HL-60 (cell line): ENCODE measurements around the gene ANKRD39.

Source experiments
- DNase-seq, 2 experiments: peaks; one replicate each; pipeline ENCODE4 v3.0.0-alpha.2; 2010 to 2020; ENCODE audit warnings: low read depth in 1 of 2, low spot score in 1 of 2
- H3K27ac ChIP-seq: fragments of 250-450 bp; sonication (Bioruptor Pico); replicated peaks from 2 replicates; pipeline ENCODE4 v1.5.1; 2020; ENCODE audit warnings: mild to moderate bottlenecking, moderate library complexity
- H3K27me3 ChIP-seq: fragments of 250-450 bp; sonication (Bioruptor Pico); 2 replicates; pipeline ENCODE4 v1.5.1; 2021; ENCODE audit warnings: mild to moderate bottlenecking, moderate library complexity; ENCODE audit not compliant: insufficient read depth, poor library complexity, severe bottlenecking
- H3K4me3 ChIP-seq: replicated peaks from 2 replicates; pipeline ENCODE4 v1.5.1; 2011; ENCODE audit warnings: mild to moderate bottlenecking, control low read depth, low read length; ENCODE audit not compliant: insufficient read depth
- CTCF ChIP-seq: IDR thresholded peaks from one replicate; pipeline ENCODE4 v1.5.1; 2011; ENCODE audit warnings: low read length, control low read depth, inconsistent platforms; ENCODE audit not compliant: insufficient read depth
- GABPA ChIP-seq: IDR thresholded peaks from 2 replicates; pipeline ENCODE4 v1.6.1; 2012; ENCODE audit warnings: low read depth
- POLR2AphosphoS5 ChIP-seq: IDR thresholded peaks from 2 replicates; pipeline ENCODE4 v1.6.1; 2012; ENCODE audit warnings: low read depth
- REST ChIP-seq: IDR thresholded peaks from 2 replicates; pipeline ENCODE4 v1.6.1; 2012; ENCODE audit warnings: low read depth; ENCODE audit not compliant: insufficient replicate concordance
- SPI1 ChIP-seq: IDR thresholded peaks from 2 replicates; pipeline ENCODE4 v1.6.1; 2012; ENCODE audit warnings: low read depth, mild to moderate bottlenecking, borderline replicate concordance

ANKRD39 gene

GRCh38 chr2:96826546-96827278 is 31.1 kb downstream of the ANKRD39 start:
- DNase-seq, result no peak

GRCh38 chr2:96825057-96825456 is 32.8 kb downstream of the ANKRD39 start:
- TF ChIP-seq GABPA (no peak), POLR2AphosphoS5 (no peak)
- H3K4me3 ChIP-seq, result no peak overlapping the region
- no peak for DNase-seq

More at GRCh38 chr2:96826546-96827278, 31.1 kb downstream of the ANKRD39 start:
- Histone ChIP-seq H3K4me3 (no peak overlapping the region), H3K27me3 (no peaks in the 10 kb centered on the region), H3K27ac (no peak overlapping the region)
- TF ChIP-seq REST (no peak), SPI1 (no peak), CTCF (no peak), GABPA (no peak), POLR2AphosphoS5 (no peak)

GRCh38 chr2:96824079-96824870 is 33.5 kb downstream of the ANKRD39 start:
- Histone ChIP-seq H3K27me3 (no peaks in the 10 kb centered on the region), H3K27ac (no peak overlapping the region), H3K4me3 (no peak overlapping the region)
- no peak for TF ChIP-seq CTCF
- TF ChIP-seq REST, result no peak
- TF ChIP-seq SPI1, result no peak
- no peak for TF ChIP-seq GABPA
- no peak for TF ChIP-seq POLR2AphosphoS5
- no peak for DNase-seq

More at GRCh38 chr2:96825057-96825456, 32.8 kb downstream of the ANKRD39 start:
- Histone ChIP-seq H3K27me3 (no peaks in the 10 kb centered on the region), H3K27ac (no peak overlapping the region)

GRCh38 chr2:96823198-96823597 is 34.6 kb downstream of the ANKRD39 start:
- H3K27ac ChIP-seq, result no peak overlapping the region
- no peaks in the 10 kb centered on the region for H3K27me3 ChIP-seq
- no peak for DNase-seq
- no peak for TF ChIP-seq SPI1
- no peak for TF ChIP-seq REST
- no peak for TF ChIP-seq GABPA
- TF ChIP-seq POLR2AphosphoS5, result no peak
- TF ChIP-seq CTCF, result no peak
- H3K4me3 ChIP-seq, result no peak overlapping the region
